Lung (tissue), 12 donors: ENCODE measurements around the gene ADH1B. TPM values are rescaled to one million over a fixed set of nuclear protein-coding genes. Genes with fewer than 3 reads are reported as not detected.
A peak's percentile ranks its signal among the peaks of the same experiment; 100 is the strongest.

Source experiments
- ATAC-seq: fragments of 200-7000 bp; cut with Tn5 transposase; one replicate; pipeline ENCODE4 v1.9.1; 2020; ENCODE audit warnings: moderate number of reproducible peaks; ENCODE audit not compliant: insufficient read depth, low FRiP score
- DNase-seq, 3 donors: peaks; one replicate each; pipeline ENCODE4 v3.0.0-alpha.2; 2013 to 2017
- H3K27ac ChIP-seq, 2 donors: one replicate each; pipeline ENCODE4 v1.5.1; 2013; ENCODE audit warnings: mild to moderate bottlenecking in 2 of 2, moderate library complexity in 2 of 2, control low read depth in 1 of 2, inconsistent platforms in 1 of 2, low read depth in 1 of 2, low read length in 1 of 2
- H3K27me3 ChIP-seq, 3 donors: one replicate each; pipeline ENCODE4 v1.5.1; 2013; ENCODE audit warnings: low read length in 2 of 3; ENCODE audit not compliant: control insufficient read depth in 3 of 3, insufficient read depth in 3 of 3
- H3K36me3 ChIP-seq, 4 donors: one replicate each; pipeline ENCODE4 v1.5.1; 2013; ENCODE audit warnings: low read length in 4 of 4, mild to moderate bottlenecking in 1 of 4, moderate library complexity in 1 of 4; ENCODE audit not compliant: control insufficient read depth in 4 of 4, insufficient read depth in 4 of 4
- H3K4me1 ChIP-seq, 5 donors: one replicate each; pipeline ENCODE4 v1.5.1; 2013; ENCODE audit warnings: low read length in 5 of 5, mild to moderate bottlenecking in 2 of 5, moderate library complexity in 1 of 5; ENCODE audit not compliant: control insufficient read depth in 5 of 5, insufficient read depth in 5 of 5
- H3K4me3 ChIP-seq: one replicate; pipeline ENCODE4 v1.5.1; 2013; ENCODE audit warnings: mild to moderate bottlenecking, control low read depth, moderate library complexity
- H3K9ac ChIP-seq, 2 donors: one replicate each; pipeline ENCODE4 v1.5.1; 2013; ENCODE audit warnings: low read length in 2 of 2, control low read depth in 1 of 2; ENCODE audit not compliant: insufficient read depth in 1 of 2
- H3K9me3 ChIP-seq, 4 donors: one replicate each; pipeline ENCODE4 v1.5.1; 2013; ENCODE audit warnings: low read length in 3 of 4, mild to moderate bottlenecking in 1 of 4, moderate library complexity in 1 of 4; ENCODE audit not compliant: control insufficient read depth in 4 of 4, insufficient read depth in 3 of 4
- CTCF ChIP-seq: IDR thresholded peaks from 2 replicates; pipeline ENCODE4 v1.5.1; 2012; ENCODE audit warnings: mild to moderate bottlenecking; ENCODE audit errors: control extremely low read depth, extremely low read depth
- WGBS, 2 donors: extraction: QIAGEN DNeasy Blood & Tissue Kit; methylation state at CpG; one replicate each; pipeline ENCODE4 v1.1.7; 2013; 5-methylcytosine and 5-hydroxymethylcytosine counted together
- polyA plus RNA-seq, 2 donors: library from polyadenylated mRNA; stranded (reverse); fragments of 200-250 nt; gene quantifications; one replicate each; pipeline ENCODE4 v1.2.1, GENCODE V29; 2013
- total RNA-seq, 2 donors: library from RNA; depleted of rRNA in 1 of 2; stranded (reverse); fragments of >200 nt in 1 of 2; gene quantifications; one replicate each; pipeline ENCODE4 v1.2.1, GENCODE V29; 2014 to 2021
- donor health status: control.
- donor health status: control.
- donor health status: Bipolar disorder and iron deficiency.
- donor health status: healthy.
- donor health status: DM: yes; HTN: yes; CAD: no.

The ADH1B gene
- total and polyA plus RNA-seq, 4 donors, result 106 to 1,115 (median 275) TPM

GRCh38 chr4:99273704-99274103 lies 47.5 kb downstream of the ADH1B start:
- DNase-seq, result no peak
- Histone ChIP-seq H3K27ac (no peak overlapping the region), H3K4me3 (no peak overlapping the region), H3K9me3 (no peaks in the 10 kb centered on the region), H3K4me1 (peaks cover 0 to 22% (median 3%) of the 10 kb centered on the region in 5 donors), H3K9ac (no peak overlapping the region), H3K27me3 (no peaks in the 10 kb centered on the region), H3K36me3 (no peaks in the 10 kb centered on the region)
- ATAC-seq, result no peak
- WGBS, 2 donors, result 75 to 83% methylated on average over 2 of the region's 2 CpGs
- no peak for TF ChIP-seq CTCF

- TF ChIP-seq CTCF, result no peak
- peaks cover 0 to 6% (median 0%) of the 10 kb centered on the region in 4 donors for H3K36me3 ChIP-seq
- ATAC-seq, result no peak
- no peak overlapping the region for H3K27ac ChIP-seq
- H3K9ac ChIP-seq, result no peak overlapping the region
- H3K27me3 ChIP-seq, result no peaks in the 10 kb centered on the region
- peak in 1 of 3 donors; percentile 45 for DNase-seq
- H3K9me3 ChIP-seq, result peaks cover 0 to 4% (median 0%) of the 10 kb centered on the region in 4 donors
- H3K4me3 ChIP-seq, result no peak overlapping the region
- peaks cover 0 to 6% (median 0%) of the 10 kb centered on the region in 5 donors for H3K4me1 ChIP-seq
These were observed 56.3 kb downstream of the ADH1B start for GRCh38 chr4:99264927-99265326.

Other genes starting within 250 kb of the ADH1B start
- gene ADH5, start 232.6 kb downstream of the ADH1B start, total RNA-seq, result 100 to 1,000 TPM; 114 to 143 TPM
- gene ADH5, start 232.6 kb downstream of the ADH1B start, polyA plus RNA-seq, result 100 to 1,000 TPM in 1 of 2 donors, 10 to 100 TPM in 1; 83.7 to 140 TPM
- under 1 TPM; 0.18 to 0.68 TPM for gene ADH4, start 177.1 kb downstream of the ADH1B start, total RNA-seq
- gene ADH4, start 177.1 kb downstream of the ADH1B start, polyA plus RNA-seq, result under 1 TPM; 0.12 to 0.16 TPM
- gene ADH6, start 102.2 kb downstream of the ADH1B start, total RNA-seq, result 1 to 10 TPM in 1 of 2 donors, under 1 TPM in 1; 0.43 to 2.2 TPM
- gene ADH6, start 102.2 kb downstream of the ADH1B start, polyA plus RNA-seq, result under 1 TPM; 0.16 to 0.33 TPM
- 1 to 10 TPM in 1 of 2 donors, under 1 TPM in 1; 0.23 to 1.4 TPM for gene ADH1A, start 30.4 kb downstream of the ADH1B start, total RNA-seq
- gene ADH1A, start 30.4 kb downstream of the ADH1B start, polyA plus RNA-seq, result under 1 TPM in 1 of 2 donors, not detected in 1; 0.06 TPM
- 1 to 10 TPM; 5.9 to 6.9 TPM for gene ADH1C, start 31.3 kb upstream of the ADH1B start, total RNA-seq
- 10 to 100 TPM in 1 of 2 donors, 1 to 10 TPM in 1; 2.6 to 14.8 TPM for gene ADH1C, start 31.3 kb upstream of the ADH1B start, polyA plus RNA-seq
- gene ADH7, start 113.9 kb upstream of the ADH1B start, total RNA-seq, result 1 to 10 TPM in 1 of 2 donors, under 1 TPM in 1; 0.71 to 5.4 TPM
- gene ADH7, start 113.9 kb upstream of the ADH1B start, polyA plus RNA-seq, result 1 to 10 TPM; 1.9 to 3.9 TPM
- gene C4orf17, start 189.6 kb upstream of the ADH1B start, total RNA-seq, result not detected
- gene C4orf17, start 189.6 kb upstream of the ADH1B start, polyA plus RNA-seq, result not detected
- gene TRMT10A, start 242.6 kb upstream of the ADH1B start, total RNA-seq, result 10 to 100 TPM in 1 of 2 donors, 1 to 10 TPM in 1; 3.9 to 12.2 TPM
- 1 to 10 TPM; 3.0 to 5.6 TPM for gene TRMT10A, start 242.6 kb upstream of the ADH1B start, polyA plus RNA-seq